Liver (tissue), 9 donors: ENCODE measurements around the gene SLC25A44. TPM values are rescaled to one million over a fixed set of nuclear protein-coding genes. Genes with fewer than 3 reads are reported as not detected.

ENCODE experiments used
- DNase-seq: peaks from one replicate; pipeline ENCODE4 v3.0.0-alpha.2; 2017; ENCODE audit warnings: low spot score
- H3K27ac ChIP-seq, 2 donors: one replicate each; pipeline ENCODE4 v1.7.0; 2013; ENCODE audit warnings: inconsistent platforms in 2 of 2, low read length in 2 of 2, control low read depth in 1 of 2, low read depth in 1 of 2, mild to moderate bottlenecking in 1 of 2
- H3K27me3 ChIP-seq, 4 donors: one replicate each; pipeline versions ENCODE4 v1.6.1 to v1.7.0; 2013; ENCODE audit warnings: low read length in 3 of 4, inconsistent platforms in 1 of 4, mild to moderate bottlenecking in 1 of 4, moderate library complexity in 1 of 4; ENCODE audit not compliant: control insufficient read depth in 4 of 4, insufficient read depth in 4 of 4
- H3K36me3 ChIP-seq, 4 donors: one replicate each; pipeline versions ENCODE4 v1.6.1 to v1.7.0; 2013; ENCODE audit warnings: low read length in 3 of 4, mild to moderate bottlenecking in 3 of 4, low read depth in 1 of 4, moderate library complexity in 1 of 4; ENCODE audit not compliant: control insufficient read depth in 4 of 4, insufficient read depth in 3 of 4
- H3K4me1 ChIP-seq, 4 donors: one replicate each; pipeline versions ENCODE4 v1.6.1 to v1.7.0; 2013; ENCODE audit warnings: low read length in 3 of 4, mild to moderate bottlenecking in 3 of 4, moderate library complexity in 1 of 4; ENCODE audit not compliant: control insufficient read depth in 4 of 4, insufficient read depth in 4 of 4
- H3K4me3 ChIP-seq, 3 donors: one replicate each; pipeline versions ENCODE4 v1.6.1 to v1.7.0; 2013; ENCODE audit warnings: low read length in 3 of 3, control low read depth in 1 of 3, low read depth in 1 of 3, mild to moderate bottlenecking in 1 of 3
- H3K9ac ChIP-seq, 2 donors: one replicate each; pipeline ENCODE4 v1.7.0; 2013; ENCODE audit warnings: low read length in 2 of 2, mild to moderate bottlenecking in 2 of 2, moderate library complexity in 2 of 2, control low read depth in 1 of 2, low read depth in 1 of 2
- H3K9me3 ChIP-seq, 4 donors: one replicate each; pipeline versions ENCODE4 v1.6.1 to v1.7.0; 2013; ENCODE audit warnings: low read length in 3 of 4; ENCODE audit not compliant: control insufficient read depth in 4 of 4
- EGR1 ChIP-seq, 2 donors: IDR thresholded peaks; 2 replicates each; pipeline ENCODE4 v1.6.1; 2016 to 2018; ENCODE audit warnings: antibody characterized with exemption in 2 of 2, low read depth in 2 of 2
- FOXA1 ChIP-seq: IDR thresholded peaks from 2 replicates; pipeline ENCODE4 v1.6.1; 2016; ENCODE audit warnings: antibody characterized with exemption
- HNF4A ChIP-seq, 2 donors: conservative IDR thresholded peaks; 2 replicates each; pipeline ENCODE4 v1.6.1; 2016; ENCODE audit warnings: antibody characterized with exemption in 2 of 2, mild to moderate bottlenecking in 2 of 2
- HNF4G ChIP-seq: IDR thresholded peaks from 2 replicates; pipeline ENCODE4 v1.6.1; 2016; ENCODE audit warnings: antibody characterized with exemption
- RAD21 ChIP-seq, 2 donors: IDR thresholded peaks; 2 replicates each; pipeline ENCODE4 v1.6.1; 2016; ENCODE audit warnings: antibody characterized with exemption in 2 of 2, mild to moderate bottlenecking in 2 of 2
- RXRA ChIP-seq, 2 donors: IDR thresholded peaks; 2 replicates each; pipeline ENCODE4 v1.6.1; 2017 to 2018; ENCODE audit warnings: antibody characterized with exemption in 2 of 2, mild to moderate bottlenecking in 1 of 2
- SP1 ChIP-seq: IDR thresholded peaks from 2 replicates; pipeline ENCODE4 v1.6.1; 2018; ENCODE audit warnings: antibody characterized with exemption, mild to moderate bottlenecking
- TAF1 ChIP-seq: conservative IDR thresholded peaks from 2 replicates; pipeline ENCODE4 v1.6.1; 2016; ENCODE audit warnings: antibody characterized with exemption, mild to moderate bottlenecking
- YY1 ChIP-seq: IDR thresholded peaks from 2 replicates; pipeline ENCODE4 v1.6.1; 2016; ENCODE audit warnings: antibody characterized with exemption, mild to moderate bottlenecking
- WGBS: extraction: QIAGEN DNeasy Blood & Tissue Kit; methylation state at CpG from one replicate; pipeline ENCODE4 v1.1.7; 2013; 5-methylcytosine and 5-hydroxymethylcytosine counted together
- polyA plus RNA-seq, 2 donors: library from polyadenylated mRNA; stranded (reverse) in 1 of 2; unstranded in 1 of 2; fragments of 200-250 nt in 1 of 2; fragments of >200 nt in 1 of 2; fragmentation: Nextera tagmentation in 1 of 2; extraction: Ambion mirVana in 1 of 2; gene quantifications; one replicate each; pipeline versions ENCODE4 v1.2.1 to v1.2.3, GENCODE V29; 2013 to 2015
- total RNA-seq, 2 donors: library from RNA; depleted of rRNA; stranded (reverse); fragments of >200 nt; gene quantifications; one replicate each; pipeline ENCODE4 v1.2.3, GENCODE V29; 2014
- TF ChIP-seq, protein P1 (sequence below): IDR thresholded peaks from 2 replicates; pipeline ENCODE4 v1.6.1; 2016; ENCODE audit warnings: antibody characterized with exemption, mild to moderate bottlenecking
- TF ChIP-seq, protein P2 (sequence below): fragments of 150-350 bp; IDR thresholded peaks from 2 replicates; pipeline ENCODE4 v1.5.1; 2017; ENCODE audit warnings: improper control_type of control experiment, low read depth, low read length; ENCODE audit not compliant: missing input control
- TF ChIP-seq, protein P3 (sequence below): IDR thresholded peaks from 2 replicates; pipeline ENCODE4 v1.6.1; 2016; ENCODE audit warnings: antibody characterized with exemption
- TF ChIP-seq, protein P4 (sequence below): IDR thresholded peaks from 2 replicates; pipeline ENCODE4 v1.6.1; 2016; ENCODE audit warnings: antibody characterized with exemption
- TF ChIP-seq, protein P5 (sequence below): IDR thresholded peaks from 2 replicates; pipeline ENCODE4 v1.6.1; 2016; ENCODE audit warnings: antibody characterized with exemption
- donor health status: healthy.
- donor health status: healthy.
- donor health status: healthy.
- donor health status: healthy.
- donor health status: healthy.

The SLC25A44 gene
- total and polyA plus RNA-seq, 4 donors = 10.2 to 21.8 (median 15.9) TPM

DNA sequence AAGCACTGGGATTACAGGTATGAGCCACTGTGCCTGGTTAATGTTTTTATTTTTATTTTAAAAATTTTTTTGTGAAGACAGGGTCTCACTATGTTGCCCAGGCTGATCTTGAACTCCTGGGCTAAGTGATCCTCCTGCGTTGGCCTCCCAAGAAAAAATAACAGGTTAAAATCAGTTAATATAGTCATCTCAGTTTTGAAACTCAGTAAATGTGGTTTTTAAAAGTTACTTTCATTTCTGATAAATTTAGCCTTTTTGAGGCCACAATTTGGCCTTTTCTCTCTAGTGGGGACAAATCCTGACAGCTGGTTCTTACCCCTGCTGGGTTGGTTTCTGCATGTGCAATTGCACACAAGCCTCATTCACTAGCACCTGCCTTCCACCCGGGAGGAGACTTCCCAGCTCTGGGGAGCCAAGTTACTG is 32.2 kb downstream of the SLC25A44 start (continued):
- TF ChIP-seq, protein P1, sequence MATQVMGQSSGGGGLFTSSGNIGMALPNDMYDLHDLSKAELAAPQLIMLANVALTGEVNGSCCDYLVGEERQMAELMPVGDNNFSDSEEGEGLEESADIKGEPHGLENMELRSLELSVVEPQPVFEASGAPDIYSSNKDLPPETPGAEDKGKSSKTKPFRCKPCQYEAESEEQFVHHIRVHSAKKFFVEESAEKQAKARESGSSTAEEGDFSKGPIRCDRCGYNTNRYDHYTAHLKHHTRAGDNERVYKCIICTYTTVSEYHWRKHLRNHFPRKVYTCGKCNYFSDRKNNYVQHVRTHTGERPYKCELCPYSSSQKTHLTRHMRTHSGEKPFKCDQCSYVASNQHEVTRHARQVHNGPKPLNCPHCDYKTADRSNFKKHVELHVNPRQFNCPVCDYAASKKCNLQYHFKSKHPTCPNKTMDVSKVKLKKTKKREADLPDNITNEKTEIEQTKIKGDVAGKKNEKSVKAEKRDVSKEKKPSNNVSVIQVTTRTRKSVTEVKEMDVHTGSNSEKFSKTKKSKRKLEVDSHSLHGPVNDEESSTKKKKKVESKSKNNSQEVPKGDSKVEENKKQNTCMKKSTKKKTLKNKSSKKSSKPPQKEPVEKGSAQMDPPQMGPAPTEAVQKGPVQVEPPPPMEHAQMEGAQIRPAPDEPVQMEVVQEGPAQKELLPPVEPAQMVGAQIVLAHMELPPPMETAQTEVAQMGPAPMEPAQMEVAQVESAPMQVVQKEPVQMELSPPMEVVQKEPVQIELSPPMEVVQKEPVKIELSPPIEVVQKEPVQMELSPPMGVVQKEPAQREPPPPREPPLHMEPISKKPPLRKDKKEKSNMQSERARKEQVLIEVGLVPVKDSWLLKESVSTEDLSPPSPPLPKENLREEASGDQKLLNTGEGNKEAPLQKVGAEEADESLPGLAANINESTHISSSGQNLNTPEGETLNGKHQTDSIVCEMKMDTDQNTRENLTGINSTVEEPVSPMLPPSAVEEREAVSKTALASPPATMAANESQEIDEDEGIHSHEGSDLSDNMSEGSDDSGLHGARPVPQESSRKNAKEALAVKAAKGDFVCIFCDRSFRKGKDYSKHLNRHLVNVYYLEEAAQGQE = no peak
- no peak for TF ChIP-seq FOXA1
- TF ChIP-seq YY1 = no peak
- no peak for TF ChIP-seq HNF4A (conservative IDR thresholded peaks at IDR 0.05)

DNA sequence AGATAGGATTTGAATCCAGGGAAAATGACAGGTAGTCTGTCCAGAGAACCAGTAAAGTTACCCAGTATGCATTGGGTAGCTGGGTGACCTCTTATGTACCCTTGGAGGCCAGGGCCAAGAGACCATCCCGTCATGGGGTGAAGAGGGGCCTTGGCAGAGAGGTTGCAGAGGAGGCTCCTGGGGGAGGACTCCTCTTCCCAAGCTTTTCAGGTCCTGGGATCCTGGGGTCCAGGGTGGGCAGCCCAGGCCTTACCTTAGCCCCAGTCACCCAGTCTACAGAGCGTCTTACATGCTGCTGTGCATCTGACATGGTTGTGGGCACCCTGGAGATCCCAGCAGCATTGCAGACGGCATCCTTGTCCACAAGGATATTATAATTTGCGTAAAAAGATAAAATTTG is 32.9 kb downstream of the SLC25A44 start:
- TF ChIP-seq HNF4G = no peak
- no peak for TF ChIP-seq RXRA (IDR thresholded peaks at IDR 0.05)
- TF ChIP-seq, protein P2, sequence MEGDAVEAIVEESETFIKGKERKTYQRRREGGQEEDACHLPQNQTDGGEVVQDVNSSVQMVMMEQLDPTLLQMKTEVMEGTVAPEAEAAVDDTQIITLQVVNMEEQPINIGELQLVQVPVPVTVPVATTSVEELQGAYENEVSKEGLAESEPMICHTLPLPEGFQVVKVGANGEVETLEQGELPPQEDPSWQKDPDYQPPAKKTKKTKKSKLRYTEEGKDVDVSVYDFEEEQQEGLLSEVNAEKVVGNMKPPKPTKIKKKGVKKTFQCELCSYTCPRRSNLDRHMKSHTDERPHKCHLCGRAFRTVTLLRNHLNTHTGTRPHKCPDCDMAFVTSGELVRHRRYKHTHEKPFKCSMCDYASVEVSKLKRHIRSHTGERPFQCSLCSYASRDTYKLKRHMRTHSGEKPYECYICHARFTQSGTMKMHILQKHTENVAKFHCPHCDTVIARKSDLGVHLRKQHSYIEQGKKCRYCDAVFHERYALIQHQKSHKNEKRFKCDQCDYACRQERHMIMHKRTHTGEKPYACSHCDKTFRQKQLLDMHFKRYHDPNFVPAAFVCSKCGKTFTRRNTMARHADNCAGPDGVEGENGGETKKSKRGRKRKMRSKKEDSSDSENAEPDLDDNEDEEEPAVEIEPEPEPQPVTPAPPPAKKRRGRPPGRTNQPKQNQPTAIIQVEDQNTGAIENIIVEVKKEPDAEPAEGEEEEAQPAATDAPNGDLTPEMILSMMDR = no peak
- no peak for TF ChIP-seq SP1
- TF ChIP-seq EGR1 (IDR thresholded peaks at IDR 0.05; ENCODE audit: low read depth in 2 of 2) = no peak
- TF ChIP-seq, protein P3, sequence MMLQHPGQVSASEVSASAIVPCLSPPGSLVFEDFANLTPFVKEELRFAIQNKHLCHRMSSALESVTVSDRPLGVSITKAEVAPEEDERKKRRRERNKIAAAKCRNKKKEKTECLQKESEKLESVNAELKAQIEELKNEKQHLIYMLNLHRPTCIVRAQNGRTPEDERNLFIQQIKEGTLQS = no peak
- no peak for TF ChIP-seq TAF1
- TF ChIP-seq, protein P4, sequence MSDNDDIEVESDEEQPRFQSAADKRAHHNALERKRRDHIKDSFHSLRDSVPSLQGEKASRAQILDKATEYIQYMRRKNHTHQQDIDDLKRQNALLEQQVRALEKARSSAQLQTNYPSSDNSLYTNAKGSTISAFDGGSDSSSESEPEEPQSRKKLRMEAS = no peak
- TF ChIP-seq, protein P5, sequence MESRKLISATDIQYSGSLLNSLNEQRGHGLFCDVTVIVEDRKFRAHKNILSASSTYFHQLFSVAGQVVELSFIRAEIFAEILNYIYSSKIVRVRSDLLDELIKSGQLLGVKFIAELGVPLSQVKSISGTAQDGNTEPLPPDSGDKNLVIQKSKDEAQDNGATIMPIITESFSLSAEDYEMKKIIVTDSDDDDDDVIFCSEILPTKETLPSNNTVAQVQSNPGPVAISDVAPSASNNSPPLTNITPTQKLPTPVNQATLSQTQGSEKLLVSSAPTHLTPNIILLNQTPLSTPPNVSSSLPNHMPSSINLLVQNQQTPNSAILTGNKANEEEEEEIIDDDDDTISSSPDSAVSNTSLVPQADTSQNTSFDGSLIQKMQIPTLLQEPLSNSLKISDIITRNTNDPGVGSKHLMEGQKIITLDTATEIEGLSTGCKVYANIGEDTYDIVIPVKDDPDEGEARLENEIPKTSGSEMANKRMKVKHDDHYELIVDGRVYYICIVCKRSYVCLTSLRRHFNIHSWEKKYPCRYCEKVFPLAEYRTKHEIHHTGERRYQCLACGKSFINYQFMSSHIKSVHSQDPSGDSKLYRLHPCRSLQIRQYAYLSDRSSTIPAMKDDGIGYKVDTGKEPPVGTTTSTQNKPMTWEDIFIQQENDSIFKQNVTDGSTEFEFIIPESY = no peak
- TF ChIP-seq FOXA1 = no peak
- no peak for TF ChIP-seq RAD21 (IDR thresholded peaks at IDR 0.05)
- 88% methylated on average over 4 of the region's 4 CpGs for WGBS
- Histone ChIP-seq H3K9me3 (no peaks in the 10 kb centered on the region), H3K9ac (no peak overlapping the region), H3K36me3 (peaks cover 0 to 31% (median 18%) of the 10 kb centered on the region in 4 donors), H3K4me3 (no peak overlapping the region), H3K27ac (no peak overlapping the region), H3K27me3 (no peaks in the 10 kb centered on the region), H3K4me1 (peaks cover 0 to 10% (median 2%) of the 10 kb centered on the region in 4 donors)
- no peak for DNase-seq
